Hematopoietic multipotent progenitor cell (in vitro differentiated cells): ENCODE measurements around the gene GRIP1. TPM values are rescaled to one million over a fixed set of nuclear protein-coding genes. Genes with fewer than 3 reads are reported as not detected.
A peak's percentile ranks its signal among the peaks of the same experiment; 100 is the strongest.

ENCODE experiments used
- DNase-seq, 3 donors: peaks; one replicate each; pipeline ENCODE4 v3.0.0-alpha.2; 2011 to 2015; ENCODE audit warnings: low read depth in 2 of 3, low spot score in 2 of 3
- total RNA-seq: library from RNA; depleted of rRNA; stranded (reverse); fragments of >200 nt; gene quantifications from one replicate; pipeline ENCODE4 v1.2.3, GENCODE V29; 2012

The GRIP1 gene
- total RNA-seq, 1 donor = 0.54 TPM

- no peak for DNase-seq
Measured at GRCh38 chr12:66491853-66492252, 187.0 kb downstream of the GRIP1 start.

GRCh38 chr12:66482351-66483203, 196.3 kb downstream of the GRIP1 start:
- no peak for DNase-seq

GRCh38 chr12:66467932-66468331, 210.9 kb downstream of the GRIP1 start:
- no peak for DNase-seq

GRCh38 chr12:66461331-66461730, 217.5 kb downstream of the GRIP1 start:
- DNase-seq = no peak

- DNase-seq = no peak
Measured at GRCh38 chr12:66459944-66460482, 218.9 kb downstream of the GRIP1 start.

- DNase-seq = no peak
Measured at GRCh38 chr12:66456612-66457011, 222.3 kb downstream of the GRIP1 start.

GRCh38 chr12:66453844-66454243, 225.0 kb downstream of the GRIP1 start:
- no peak for DNase-seq

- no peak for DNase-seq
Measured at GRCh38 chr12:66453120-66453519, 225.8 kb downstream of the GRIP1 start.

GRCh38 chr12:66449531-66449930, 229.3 kb downstream of the GRIP1 start:
- no peak for DNase-seq

- DNase-seq = no peak
Measured at GRCh38 chr12:66447643-66448042, 231.2 kb downstream of the GRIP1 start.

GRCh38 chr12:66446276-66446675, 232.6 kb downstream of the GRIP1 start:
- no peak for DNase-seq

- DNase-seq = no peak
Measured at GRCh38 chr12:66441905-66442559, 236.8 kb downstream of the GRIP1 start.

- no peak for DNase-seq
Measured at GRCh38 chr12:66438601-66439000, 240.3 kb downstream of the GRIP1 start.

GRCh38 chr12:66430106-66430505, 248.8 kb downstream of the GRIP1 start:
- DNase-seq = no peak

- no peak for DNase-seq
Measured at GRCh38 chr12:66428870-66429269, 250.0 kb downstream of the GRIP1 start.

GRCh38 chr12:66428261-66428660, 250.6 kb downstream of the GRIP1 start:
- no peak for DNase-seq

- no peak for DNase-seq
Measured at GRCh38 chr12:66426696-66427095, 252.2 kb downstream of the GRIP1 start.

GRCh38 chr12:66423266-66423665, 255.6 kb downstream of the GRIP1 start:
- no peak for DNase-seq

GRCh38 chr12:66418908-66419307, 260.0 kb downstream of the GRIP1 start:
- DNase-seq = no peak

GRCh38 chr12:66417217-66417616, 261.7 kb downstream of the GRIP1 start:
- no peak for DNase-seq

GRCh38 chr12:66409195-66409871, 269.5 kb downstream of the GRIP1 start:
- DNase-seq = peak; percentile 23 to 76 (median 54)
